ENCODE data around the gene C1orf21.
"Not testable (repeated sequence)": the region's sequence is repeated elsewhere in the genome, so short reads cannot be mapped to it uniquely, and the experiment has no call there.

C1orf21 gene

GRCh38 chr1:184610876-184611595 is 224.2 kb downstream of the C1orf21 start:
- no peak for DNase-seq (ENCODE audit: extremely low spot score)
- POLR2A ChIA-PET: no interaction called here
- TF ChIP-seq NFRKB (IDR thresholded peaks at IDR 0.05) (no peak), L3MBTL2 (conservative IDR thresholded peaks at IDR 0.05) (no peak), ARNT (IDR thresholded peaks at IDR 0.05) (no peak), TARDBP (IDR thresholded peaks at IDR 0.05) (no peak), FOXA1 (IDR thresholded peaks at IDR 0.05) (no peak), CTBP1 (IDR thresholded peaks at IDR 0.05; ENCODE audit: borderline replicate concordance) (no peak), FOXM1 (IDR thresholded peaks at IDR 0.05; ENCODE audit: borderline replicate concordance) (no peak), BHLHE40 (IDR thresholded peaks at IDR 0.05; ENCODE audit: borderline replicate concordance) (no peak), FOXK2 (IDR thresholded peaks at IDR 0.05) (no peak), SUZ12 (IDR thresholded peaks at IDR 0.05) (no peak)
- CTCF ChIA-PET: interaction anchor here (0.6 to 0.7 kb wide), 2 partner anchors 211 to 231 kb away, joined by 3 to 5 read pairs; no protein-coding TSS in a partner anchor

- DNase-seq (ENCODE audit: extremely low spot score); CTCF ChIA-PET; POLR2A ChIA-PET: not testable (repeated sequence)
Measured at GRCh38 chr1:184612229-184612628, 225.4 kb downstream of the C1orf21 start.

- CTCF ChIA-PET: no interaction called here
- TF ChIP-seq FOXA1 (IDR thresholded peaks at IDR 0.05) (no peak), L3MBTL2 (conservative IDR thresholded peaks at IDR 0.05) (no peak), ZNF384 (IDR thresholded peaks at IDR 0.05) (no peak), TARDBP (IDR thresholded peaks at IDR 0.05) (no peak), SUZ12 (IDR thresholded peaks at IDR 0.05) (no peak), FOXK2 (IDR thresholded peaks at IDR 0.05) (no peak), BHLHE40 (IDR thresholded peaks at IDR 0.05; ENCODE audit: borderline replicate concordance) (no peak), NFRKB (IDR thresholded peaks at IDR 0.05) (no peak), ELF4 (IDR thresholded peaks at IDR 0.05) (no peak), HDGF (IDR thresholded peaks at IDR 0.05; ENCODE audit: borderline replicate concordance) (no peak), PKNOX1 (IDR thresholded peaks at IDR 0.05) (no peak)
- POLR2A ChIA-PET: no interaction called here
- DNase-seq (ENCODE audit: extremely low spot score): no peak
Measured at GRCh38 chr1:184614667-184615066, 227.8 kb downstream of the C1orf21 start.

- ChIA-PET CTCF (no interaction called here), POLR2A (no interaction called here)
- DNase-seq (ENCODE audit: extremely low spot score): no peak
- TF ChIP-seq SUZ12 (IDR thresholded peaks at IDR 0.05) (no peak), TARDBP (IDR thresholded peaks at IDR 0.05) (no peak), ELF4 (IDR thresholded peaks at IDR 0.05) (no peak), L3MBTL2 (conservative IDR thresholded peaks at IDR 0.05) (no peak)
Measured at GRCh38 chr1:184615301-184615700, 228.5 kb downstream of the C1orf21 start.

- no peak for DNase-seq (ENCODE audit: extremely low spot score)
- ChIA-PET CTCF (interaction anchor here (0.5 kb wide), 1 partner anchor 1717 kb away, joined by 3 read pairs; no protein-coding TSS in a partner anchor), POLR2A (no interaction called here)
- no peak for TF ChIP-seq FOXM1 (IDR thresholded peaks at IDR 0.05; ENCODE audit: borderline replicate concordance)
- no peak for TF ChIP-seq ARNT (IDR thresholded peaks at IDR 0.05)
- TF ChIP-seq LEF1 (IDR thresholded peaks at IDR 0.05; ENCODE audit: borderline replicate concordance): no peak
- no peak for TF ChIP-seq L3MBTL2 (conservative IDR thresholded peaks at IDR 0.05)
- TF ChIP-seq FOXK2 (IDR thresholded peaks at IDR 0.05): no peak
- no peak for TF ChIP-seq CTBP1 (IDR thresholded peaks at IDR 0.05; ENCODE audit: borderline replicate concordance)
- TF ChIP-seq PKNOX1 (IDR thresholded peaks at IDR 0.05): no peak
- TF ChIP-seq ELF4 (IDR thresholded peaks at IDR 0.05): no peak
- no peak for TF ChIP-seq BHLHE40 (IDR thresholded peaks at IDR 0.05; ENCODE audit: borderline replicate concordance)
Measured at GRCh38 chr1:184616504-184616903, 229.7 kb downstream of the C1orf21 start.

GRCh38 chr1:184617433-184618029 is 230.7 kb downstream of the C1orf21 start:
- CTCF ChIA-PET: no interaction called here
- POLR2A ChIA-PET: no interaction called here

More at GRCh38 chr1:184617433-184618029, 230.7 kb downstream of the C1orf21 start:
- DNase-seq (ENCODE audit: extremely low spot score): no peak
- TF ChIP-seq PKNOX1 (IDR thresholded peaks at IDR 0.05) (no peak), LEF1 (IDR thresholded peaks at IDR 0.05; ENCODE audit: borderline replicate concordance) (no peak), FOXA1 (IDR thresholded peaks at IDR 0.05) (no peak), SP1 (IDR thresholded peaks at IDR 0.05) (no peak), TARDBP (IDR thresholded peaks at IDR 0.05) (no peak), FOXK2 (IDR thresholded peaks at IDR 0.05) (no peak), L3MBTL2 (conservative IDR thresholded peaks at IDR 0.05) (no peak), ZNF384 (IDR thresholded peaks at IDR 0.05) (no peak), HDGF (IDR thresholded peaks at IDR 0.05; ENCODE audit: borderline replicate concordance) (no peak), ARNT (IDR thresholded peaks at IDR 0.05) (no peak), NFRKB (IDR thresholded peaks at IDR 0.05) (no peak), BHLHE40 (IDR thresholded peaks at IDR 0.05; ENCODE audit: borderline replicate concordance) (no peak)

All from HEK293T (cell line).